ENCODE results near the gene AFP. TPM values are rescaled to one million over a fixed set of nuclear protein-coding genes. Genes with fewer than 3 reads are reported as not detected.

AFP gene
- total and polyA plus RNA-seq, 2 of the 8 experiments (the other 6 are each of a cell fraction or from before 2014, with no cell fraction given), result 6.1 to 10.4 TPM

- TF ChIP-seq RNF2 (IDR thresholded peaks at IDR 0.05; ENCODE audit: borderline replicate concordance, low read depth, low read length, missing control alignments, poor library complexity, severe bottlenecking) (no peak), JUND (IDR thresholded peaks at IDR 0.05; ENCODE audit: low read length) (no peak), SIRT6 (IDR thresholded peaks at IDR 0.05; ENCODE audit: low read length) (no peak)
These were observed 38.7 kb upstream of the AFP start (continued) for GRCh38 chr4:73396993-73397972.
